ENCODE data around the gene FMN1.

Gene FMN1

GRCh38 chr15:32738666-32739065, 455.8 kb downstream of the FMN1 start:
- no peak for DNase-seq

- DNase-seq: no peak
Observed at GRCh38 chr15:32737304-32737703, 457.2 kb downstream of the FMN1 start.

GRCh38 chr15:32736701-32737061, 457.8 kb downstream of the FMN1 start:
- no peak for DNase-seq

- DNase-seq: no peak
Observed at GRCh38 chr15:32735989-32736700, 458.4 kb downstream of the FMN1 start.

- DNase-seq: no peak
Observed at GRCh38 chr15:32733281-32733680, 461.2 kb downstream of the FMN1 start.

- DNase-seq: no peak
Observed at GRCh38 chr15:32732574-32733157, 461.8 kb downstream of the FMN1 start.

- no peak for DNase-seq
Observed at GRCh38 chr15:32730677-32731654, 463.5 kb downstream of the FMN1 start.

GRCh38 chr15:32729700-32730395, 464.7 kb downstream of the FMN1 start:
- DNase-seq: no peak

- DNase-seq: no peak
Observed at GRCh38 chr15:32723171-32723948, 471.2 kb downstream of the FMN1 start.

- DNase-seq: no peak
Observed at GRCh38 chr15:32722136-32722535, 472.4 kb downstream of the FMN1 start.

GRCh38 chr15:32721596-32721995, 472.9 kb downstream of the FMN1 start:
- no peak for DNase-seq

GRCh38 chr15:32718821-32719716, 475.4 kb downstream of the FMN1 start:
- DNase-seq: no peak

GRCh38 chr15:32718227-32718820, 476.2 kb downstream of the FMN1 start:
- no peak for DNase-seq

- no peak for DNase-seq
Observed at GRCh38 chr15:32717426-32718226, 476.9 kb downstream of the FMN1 start, which contains the start of gene GREM1. TSS of gene GREM1 (plus strand) at chr15:32718004. CDS start at chr15:32730691, 12,687 bp downstream.

GRCh38 chr15:32716915-32717425, 477.5 kb downstream of the FMN1 start:
- DNase-seq: no peak

GRCh38 chr15:32716216-32716914, 478.1 kb downstream of the FMN1 start:
- DNase-seq: no peak

Measured in Kasumi-1 (cell line).